Gastroesophageal sphincter (tissue), 3 donors: ENCODE data around the gene CADM1.

Experiments
- POLR2A ChIP-seq, 2 donors: fragments of 450-650 bp; IDR thresholded peaks; one replicate each; pipeline ENCODE4 v1.6.1; 2017; ENCODE audit warnings: antibody characterized with exemption in 2 of 2, mild to moderate bottlenecking in 2 of 2, moderate library complexity in 1 of 2
- TF ChIP-seq, protein P1 (sequence below), 4 experiments: fragments of 200-600 bp in 2 of 4; fragments of 450-650 bp in 2 of 4; sonication (generic) in 1 of 4; IDR thresholded peaks; one replicate each; pipeline ENCODE4 v1.5.1; 2017 to 2019; ENCODE audit warnings: antibody characterized with exemption in 4 of 4, mild to moderate bottlenecking in 2 of 4, moderate library complexity in 2 of 4

DNA sequence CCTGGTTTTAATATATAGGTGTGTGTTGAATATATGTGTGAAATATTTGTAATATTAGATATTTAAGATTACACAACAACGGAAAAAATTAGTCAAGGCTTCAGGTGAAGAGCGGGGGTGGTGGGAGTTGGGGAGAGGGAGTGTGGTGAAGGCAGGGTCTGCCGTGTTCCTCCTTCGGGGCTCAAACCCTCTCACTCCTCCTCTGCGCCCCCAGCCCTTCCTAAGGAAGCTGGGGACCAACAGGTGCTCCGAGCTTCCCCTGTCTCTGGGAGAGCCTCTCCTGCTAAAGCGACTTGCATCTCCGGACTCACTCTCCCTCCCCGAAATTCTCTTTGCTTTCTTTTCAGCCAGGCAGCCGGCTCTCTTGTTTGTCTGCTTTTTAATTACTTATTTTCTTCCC is 960 bp upstream of the CADM1 start:
- TF ChIP-seq, protein P1, sequence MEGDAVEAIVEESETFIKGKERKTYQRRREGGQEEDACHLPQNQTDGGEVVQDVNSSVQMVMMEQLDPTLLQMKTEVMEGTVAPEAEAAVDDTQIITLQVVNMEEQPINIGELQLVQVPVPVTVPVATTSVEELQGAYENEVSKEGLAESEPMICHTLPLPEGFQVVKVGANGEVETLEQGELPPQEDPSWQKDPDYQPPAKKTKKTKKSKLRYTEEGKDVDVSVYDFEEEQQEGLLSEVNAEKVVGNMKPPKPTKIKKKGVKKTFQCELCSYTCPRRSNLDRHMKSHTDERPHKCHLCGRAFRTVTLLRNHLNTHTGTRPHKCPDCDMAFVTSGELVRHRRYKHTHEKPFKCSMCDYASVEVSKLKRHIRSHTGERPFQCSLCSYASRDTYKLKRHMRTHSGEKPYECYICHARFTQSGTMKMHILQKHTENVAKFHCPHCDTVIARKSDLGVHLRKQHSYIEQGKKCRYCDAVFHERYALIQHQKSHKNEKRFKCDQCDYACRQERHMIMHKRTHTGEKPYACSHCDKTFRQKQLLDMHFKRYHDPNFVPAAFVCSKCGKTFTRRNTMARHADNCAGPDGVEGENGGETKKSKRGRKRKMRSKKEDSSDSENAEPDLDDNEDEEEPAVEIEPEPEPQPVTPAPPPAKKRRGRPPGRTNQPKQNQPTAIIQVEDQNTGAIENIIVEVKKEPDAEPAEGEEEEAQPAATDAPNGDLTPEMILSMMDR (IDR thresholded peaks at IDR 0.05) = no peak
- no peak for TF ChIP-seq POLR2A (IDR thresholded peaks at IDR 0.05)
